HG03175 (cell line): ENCODE results near the gene TALDO1.

Source experiments
- ATAC-seq: cut with Tn5 transposase; IDR thresholded peaks from one replicate; pipeline ENCODE4 v1.9.1; 2021; ENCODE audit warnings: mild to moderate bottlenecking, moderate library complexity; ENCODE audit not compliant: unreplicated experiment

TALDO1 gene

GRCh38 chr11:714436-714835 lies 32.8 kb upstream of the TALDO1 start:
- no peak for ATAC-seq

- no peak for ATAC-seq
Measured at GRCh38 chr11:719214-720016, 27.8 kb upstream of the TALDO1 start.

- ATAC-seq = no peak
Measured at GRCh38 chr11:720017-720641, 27.1 kb upstream of the TALDO1 start.

- no peak for ATAC-seq
Measured at GRCh38 chr11:720642-721246, 26.5 kb upstream of the TALDO1 start.

- no peak for ATAC-seq
Measured at GRCh38 chr11:721247-721740, 26.0 kb upstream of the TALDO1 start.

GRCh38 chr11:721741-722345 lies 25.4 kb upstream of the TALDO1 start:
- ATAC-seq = no peak

- no peak for ATAC-seq
Measured at GRCh38 chr11:722346-722811, 24.9 kb upstream of the TALDO1 start.

GRCh38 chr11:723120-723883 lies 24.0 kb upstream of the TALDO1 start:
- no peak for ATAC-seq

GRCh38 chr11:724049-724777 lies 23.1 kb upstream of the TALDO1 start:
- ATAC-seq = no peak

GRCh38 chr11:724778-725386 lies 22.4 kb upstream of the TALDO1 start:
- ATAC-seq = no peak

GRCh38 chr11:725624-726202 lies 21.6 kb upstream of the TALDO1 start:
- ATAC-seq = no peak

- ATAC-seq = no peak
Measured at GRCh38 chr11:726278-727220, 20.7 kb upstream of the TALDO1 start.

- no peak for ATAC-seq
Measured at GRCh38 chr11:727281-727701, 20.0 kb upstream of the TALDO1 start.

GRCh38 chr11:727859-728748 lies 19.2 kb upstream of the TALDO1 start:
- peak; percentile 35 for ATAC-seq

GRCh38 chr11:728901-729491 lies 18.3 kb upstream of the TALDO1 start:
- no peak for ATAC-seq

- ATAC-seq = no peak
Measured at GRCh38 chr11:729492-730074, 17.7 kb upstream of the TALDO1 start.
